ENCODE data around the gene COQ8A. TPM values are rescaled to one million over a fixed set of nuclear protein-coding genes. Genes with fewer than 3 reads are reported as not detected.

The COQ8A gene
- total RNA-seq, 1 experiment from 2014 or later: 35.3 TPM

DNA sequence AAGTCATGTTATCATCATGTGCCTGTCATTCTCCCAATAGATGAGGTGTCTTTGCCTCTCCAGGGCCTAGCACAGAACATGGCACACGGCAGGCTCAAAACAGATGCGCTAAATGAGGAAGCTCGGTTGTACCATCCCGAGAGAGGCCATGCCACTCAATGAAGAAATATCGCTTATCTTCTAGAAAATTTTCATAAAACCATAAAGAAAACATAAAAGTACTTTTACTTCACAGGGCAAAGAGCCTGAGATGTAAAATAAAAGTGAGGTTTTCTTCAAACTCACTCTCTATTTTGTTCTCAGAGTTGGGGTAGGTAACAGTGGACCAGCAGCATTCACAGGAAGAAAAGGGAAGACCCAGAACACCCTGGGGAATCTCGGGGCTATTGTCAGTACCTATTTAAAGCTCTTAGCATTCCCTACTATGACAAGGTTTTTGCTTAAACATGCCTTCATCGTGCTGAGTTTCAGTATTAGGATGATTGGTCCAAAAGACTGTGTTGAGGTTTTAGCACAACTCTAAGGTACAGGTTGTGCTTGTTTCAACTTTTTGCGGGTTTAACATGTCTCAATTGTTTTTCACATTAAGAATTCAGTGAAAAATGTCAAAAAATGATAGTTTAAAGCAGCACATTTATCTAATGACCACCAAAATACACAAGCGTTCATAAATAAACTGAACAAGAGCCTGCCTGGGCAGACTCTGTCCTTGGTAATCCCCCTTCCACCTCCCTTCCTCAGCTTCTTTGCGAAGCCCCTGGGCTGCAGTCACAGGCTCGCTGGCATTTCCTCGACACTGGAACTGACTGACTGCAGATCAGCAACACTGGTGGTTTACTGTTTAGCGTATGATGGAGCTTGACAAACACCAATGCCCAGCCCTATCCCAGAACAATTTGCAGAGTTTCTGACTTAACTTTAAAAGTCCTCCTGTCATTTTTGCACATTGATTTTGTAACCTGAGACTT, 55.6 kb downstream of the COQ8A start:
- Histone ChIP-seq H3K4me3 (replicated peaks in 1 of 2; ENCODE audit: low read depth in 1 of 2, low read length in 2 of 2) (no peak overlapping the region), H3K27ac (ENCODE audit: low read depth, low read length) (no peak overlapping the region), H3K4me2 (ENCODE audit: low read length) (no peak overlapping the region), H3K9ac (ENCODE audit: low read length) (no peak overlapping the region), H4K20me1 (ENCODE audit: insufficient read depth) (no peaks in the 10 kb centered on the region), H3K9me3 (ENCODE audit: control insufficient read depth in 1 of 2, insufficient read depth in 1 of 2, low read depth in 1 of 2, low read length in 2 of 2) (no peaks in the 10 kb centered on the region), H3K36me3 (ENCODE audit: control insufficient read depth in 1 of 2, insufficient read depth in 2 of 2, low read length in 2 of 2) (no peaks in the 10 kb centered on the region; a peak in 1 of 4 replicates), H3K27me3 (ENCODE audit: insufficient read depth, low read length) (no peaks in the 10 kb centered on the region), H3K9me2 (ENCODE audit: insufficient read depth) (no peaks in the 10 kb centered on the region), H3K4me1 (ENCODE audit: control insufficient read depth in 1 of 2, insufficient read depth in 2 of 2, low read length in 2 of 2) (no peaks in the 10 kb centered on the region), H3K79me2 (ENCODE audit: insufficient read depth, low read length) (no peaks in the 10 kb centered on the region), H2AFZ (ENCODE audit: low read depth, low read length, poor library complexity, severe bottlenecking) (no peak overlapping the region)
- DNase-seq (ENCODE audit: low read depth, low spot score) (no peak), ATAC-seq (no peak)
- ChIA-PET POLR2A (no interaction called here), CTCF (no interaction called here), RAD21 (ENCODE audit: low non-redundant PET in 1 of 2, low total read pairs in 2 of 2, uncharacterized antibody in 2 of 2, unreplicated experiment in 2 of 2) (no interaction called here)
- TF ChIP-seq CEBPB (IDR thresholded peaks at IDR 0.05; ENCODE audit: low read depth) (no peak), EZH2 (IDR thresholded peaks at IDR 0.05) (no peak), RAD21 (IDR thresholded peaks at IDR 0.05; ENCODE audit: low read depth) (no peak), CBX3 (IDR thresholded peaks at IDR 0.05; ENCODE audit: low read depth) (no peak), EGR1 (IDR thresholded peaks at IDR 0.05; ENCODE audit: low read depth) (no peak), ELF1 (IDR thresholded peaks at IDR 0.05; ENCODE audit: borderline replicate concordance, low read depth) (no peak), EZH2phosphoT487 (IDR thresholded peaks at IDR 0.05; ENCODE audit: borderline replicate concordance) (no peak), ZFX (IDR thresholded peaks at IDR 0.05) (no peak), ZNF274 (IDR thresholded peaks at IDR 0.05; ENCODE audit: low read depth, low read length) (no peak), FOSL1 (IDR thresholded peaks at IDR 0.05; ENCODE audit: low read depth) (no peak), TCF7L2 (IDR thresholded peaks at IDR 0.05; ENCODE audit: borderline replicate concordance, extremely low read depth, insufficient read depth, insufficient read length) (no peak), SRF (IDR thresholded peaks at IDR 0.05; ENCODE audit: low read depth) (no peak), SP1 (IDR thresholded peaks at IDR 0.05; ENCODE audit: low read depth) (no peak), JUND (IDR thresholded peaks at IDR 0.05) (no peak)
- TF ChIP-seq, protein P1, sequence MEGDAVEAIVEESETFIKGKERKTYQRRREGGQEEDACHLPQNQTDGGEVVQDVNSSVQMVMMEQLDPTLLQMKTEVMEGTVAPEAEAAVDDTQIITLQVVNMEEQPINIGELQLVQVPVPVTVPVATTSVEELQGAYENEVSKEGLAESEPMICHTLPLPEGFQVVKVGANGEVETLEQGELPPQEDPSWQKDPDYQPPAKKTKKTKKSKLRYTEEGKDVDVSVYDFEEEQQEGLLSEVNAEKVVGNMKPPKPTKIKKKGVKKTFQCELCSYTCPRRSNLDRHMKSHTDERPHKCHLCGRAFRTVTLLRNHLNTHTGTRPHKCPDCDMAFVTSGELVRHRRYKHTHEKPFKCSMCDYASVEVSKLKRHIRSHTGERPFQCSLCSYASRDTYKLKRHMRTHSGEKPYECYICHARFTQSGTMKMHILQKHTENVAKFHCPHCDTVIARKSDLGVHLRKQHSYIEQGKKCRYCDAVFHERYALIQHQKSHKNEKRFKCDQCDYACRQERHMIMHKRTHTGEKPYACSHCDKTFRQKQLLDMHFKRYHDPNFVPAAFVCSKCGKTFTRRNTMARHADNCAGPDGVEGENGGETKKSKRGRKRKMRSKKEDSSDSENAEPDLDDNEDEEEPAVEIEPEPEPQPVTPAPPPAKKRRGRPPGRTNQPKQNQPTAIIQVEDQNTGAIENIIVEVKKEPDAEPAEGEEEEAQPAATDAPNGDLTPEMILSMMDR (IDR thresholded peaks at IDR 0.05 in 2 of 3, conservative IDR thresholded peaks at IDR 0.05 in 1 of 3; ENCODE audit: borderline replicate concordance in 1 of 3, insufficient read depth in 1 of 3, low read depth in 2 of 3, low read length in 2 of 3): no peak
- TF ChIP-seq, protein P2, sequence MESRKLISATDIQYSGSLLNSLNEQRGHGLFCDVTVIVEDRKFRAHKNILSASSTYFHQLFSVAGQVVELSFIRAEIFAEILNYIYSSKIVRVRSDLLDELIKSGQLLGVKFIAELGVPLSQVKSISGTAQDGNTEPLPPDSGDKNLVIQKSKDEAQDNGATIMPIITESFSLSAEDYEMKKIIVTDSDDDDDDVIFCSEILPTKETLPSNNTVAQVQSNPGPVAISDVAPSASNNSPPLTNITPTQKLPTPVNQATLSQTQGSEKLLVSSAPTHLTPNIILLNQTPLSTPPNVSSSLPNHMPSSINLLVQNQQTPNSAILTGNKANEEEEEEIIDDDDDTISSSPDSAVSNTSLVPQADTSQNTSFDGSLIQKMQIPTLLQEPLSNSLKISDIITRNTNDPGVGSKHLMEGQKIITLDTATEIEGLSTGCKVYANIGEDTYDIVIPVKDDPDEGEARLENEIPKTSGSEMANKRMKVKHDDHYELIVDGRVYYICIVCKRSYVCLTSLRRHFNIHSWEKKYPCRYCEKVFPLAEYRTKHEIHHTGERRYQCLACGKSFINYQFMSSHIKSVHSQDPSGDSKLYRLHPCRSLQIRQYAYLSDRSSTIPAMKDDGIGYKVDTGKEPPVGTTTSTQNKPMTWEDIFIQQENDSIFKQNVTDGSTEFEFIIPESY (IDR thresholded peaks at IDR 0.05; ENCODE audit: extremely low read depth, insufficient replicate concordance, low read length): no peak
- TF ChIP-seq, protein P3, sequence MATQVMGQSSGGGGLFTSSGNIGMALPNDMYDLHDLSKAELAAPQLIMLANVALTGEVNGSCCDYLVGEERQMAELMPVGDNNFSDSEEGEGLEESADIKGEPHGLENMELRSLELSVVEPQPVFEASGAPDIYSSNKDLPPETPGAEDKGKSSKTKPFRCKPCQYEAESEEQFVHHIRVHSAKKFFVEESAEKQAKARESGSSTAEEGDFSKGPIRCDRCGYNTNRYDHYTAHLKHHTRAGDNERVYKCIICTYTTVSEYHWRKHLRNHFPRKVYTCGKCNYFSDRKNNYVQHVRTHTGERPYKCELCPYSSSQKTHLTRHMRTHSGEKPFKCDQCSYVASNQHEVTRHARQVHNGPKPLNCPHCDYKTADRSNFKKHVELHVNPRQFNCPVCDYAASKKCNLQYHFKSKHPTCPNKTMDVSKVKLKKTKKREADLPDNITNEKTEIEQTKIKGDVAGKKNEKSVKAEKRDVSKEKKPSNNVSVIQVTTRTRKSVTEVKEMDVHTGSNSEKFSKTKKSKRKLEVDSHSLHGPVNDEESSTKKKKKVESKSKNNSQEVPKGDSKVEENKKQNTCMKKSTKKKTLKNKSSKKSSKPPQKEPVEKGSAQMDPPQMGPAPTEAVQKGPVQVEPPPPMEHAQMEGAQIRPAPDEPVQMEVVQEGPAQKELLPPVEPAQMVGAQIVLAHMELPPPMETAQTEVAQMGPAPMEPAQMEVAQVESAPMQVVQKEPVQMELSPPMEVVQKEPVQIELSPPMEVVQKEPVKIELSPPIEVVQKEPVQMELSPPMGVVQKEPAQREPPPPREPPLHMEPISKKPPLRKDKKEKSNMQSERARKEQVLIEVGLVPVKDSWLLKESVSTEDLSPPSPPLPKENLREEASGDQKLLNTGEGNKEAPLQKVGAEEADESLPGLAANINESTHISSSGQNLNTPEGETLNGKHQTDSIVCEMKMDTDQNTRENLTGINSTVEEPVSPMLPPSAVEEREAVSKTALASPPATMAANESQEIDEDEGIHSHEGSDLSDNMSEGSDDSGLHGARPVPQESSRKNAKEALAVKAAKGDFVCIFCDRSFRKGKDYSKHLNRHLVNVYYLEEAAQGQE (IDR thresholded peaks at IDR 0.05; ENCODE audit: low read depth): no peak
- BruUV-seq (replicated peaks): no TSS peak
- intact Hi-C loops (cut with micrococcal nuclease): no loop called here
